ENCODE measurements around the gene CFAP90.

Gene CFAP90

GRCh38 chr5:7803937-7804336, 47.0 kb downstream of the CFAP90 start:
- Histone ChIP-seq H3K4me3 (ENCODE audit: low read depth, low read length) (no peak overlapping the region), H3K9me3 (ENCODE audit: control insufficient read depth, insufficient read depth, low read length) (no peaks in the 10 kb centered on the region), H3K36me3 (ENCODE audit: control insufficient read depth, insufficient read depth, low read length) (peaks cover 40% of the 10 kb centered on the region), H3K27me3 (ENCODE audit: control insufficient read depth, insufficient read depth, low read length) (no peaks in the 10 kb centered on the region), H3K4me1 (ENCODE audit: control insufficient read depth, insufficient read depth, low read length) (no peaks in the 10 kb centered on the region), H3K27ac (ENCODE audit: low read depth, low read length) (no peak overlapping the region), H3K9ac (ENCODE audit: low read depth, low read length) (no peak overlapping the region)

- Histone ChIP-seq H3K27ac (ENCODE audit: low read depth, low read length) (no peak overlapping the region), H3K4me1 (ENCODE audit: control insufficient read depth, insufficient read depth, low read length) (no peaks in the 10 kb centered on the region), H3K9ac (ENCODE audit: low read depth, low read length) (no peak overlapping the region), H3K9me3 (ENCODE audit: control insufficient read depth, insufficient read depth, low read length) (no peaks in the 10 kb centered on the region), H3K36me3 (ENCODE audit: control insufficient read depth, insufficient read depth, low read length) (peaks cover 37% of the 10 kb centered on the region), H3K27me3 (ENCODE audit: control insufficient read depth, insufficient read depth, low read length) (no peaks in the 10 kb centered on the region), H3K4me3 (ENCODE audit: low read depth, low read length) (no peak overlapping the region)
Measured at GRCh38 chr5:7802855-7803254, 48.1 kb downstream of the CFAP90 start.

- peaks cover 35% of the 10 kb centered on the region for H3K36me3 ChIP-seq (ENCODE audit: control insufficient read depth, insufficient read depth, low read length)
- no peaks in the 10 kb centered on the region for H3K4me1 ChIP-seq (ENCODE audit: control insufficient read depth, insufficient read depth, low read length)
- H3K27ac ChIP-seq (ENCODE audit: low read depth, low read length), result no peak overlapping the region
- no peaks in the 10 kb centered on the region for H3K9me3 ChIP-seq (ENCODE audit: control insufficient read depth, insufficient read depth, low read length)
- no peak overlapping the region for H3K4me3 ChIP-seq (ENCODE audit: low read depth, low read length)
- H3K9ac ChIP-seq (ENCODE audit: low read depth, low read length), result no peak overlapping the region
- H3K27me3 ChIP-seq (ENCODE audit: control insufficient read depth, insufficient read depth, low read length), result no peaks in the 10 kb centered on the region
Measured at GRCh38 chr5:7801891-7802614, 48.9 kb downstream of the CFAP90 start.

- Histone ChIP-seq H3K36me3 (ENCODE audit: control insufficient read depth, insufficient read depth, low read length) (peaks cover 19% of the 10 kb centered on the region), H3K9me3 (ENCODE audit: control insufficient read depth, insufficient read depth, low read length) (no peaks in the 10 kb centered on the region)
Measured at GRCh38 chr5:7795306-7795705, 55.6 kb downstream of the CFAP90 start.

GRCh38 chr5:7794823-7795222, 56.1 kb downstream of the CFAP90 start:
- no peak overlapping the region for H3K9ac ChIP-seq (ENCODE audit: low read depth, low read length)
- peaks cover 24% of the 10 kb centered on the region for H3K36me3 ChIP-seq (ENCODE audit: control insufficient read depth, insufficient read depth, low read length)
- no peaks in the 10 kb centered on the region for H3K9me3 ChIP-seq (ENCODE audit: control insufficient read depth, insufficient read depth, low read length)
- H3K27me3 ChIP-seq (ENCODE audit: control insufficient read depth, insufficient read depth, low read length), result no peaks in the 10 kb centered on the region
- H3K4me3 ChIP-seq (ENCODE audit: low read depth, low read length), result no peak overlapping the region
- no peak overlapping the region for H3K27ac ChIP-seq (ENCODE audit: low read depth, low read length)
- H3K4me1 ChIP-seq (ENCODE audit: control insufficient read depth, insufficient read depth, low read length), result peaks cover 10% of the 10 kb centered on the region

More at GRCh38 chr5:7795306-7795705, 55.6 kb downstream of the CFAP90 start:
- no peaks in the 10 kb centered on the region for H3K27me3 ChIP-seq (ENCODE audit: control insufficient read depth, insufficient read depth, low read length)
- H3K4me1 ChIP-seq (ENCODE audit: control insufficient read depth, insufficient read depth, low read length), result peaks cover 7% of the 10 kb centered on the region
- H3K4me3 ChIP-seq (ENCODE audit: low read depth, low read length), result no peak overlapping the region
- no peak overlapping the region for H3K27ac ChIP-seq (ENCODE audit: low read depth, low read length)
- H3K9ac ChIP-seq (ENCODE audit: low read depth, low read length), result no peak overlapping the region

GRCh38 chr5:7794311-7794710, 56.6 kb downstream of the CFAP90 start:
- Histone ChIP-seq H3K27ac (ENCODE audit: low read depth, low read length) (no peak overlapping the region), H3K9me3 (ENCODE audit: control insufficient read depth, insufficient read depth, low read length) (no peaks in the 10 kb centered on the region), H3K36me3 (ENCODE audit: control insufficient read depth, insufficient read depth, low read length) (peaks cover 25% of the 10 kb centered on the region), H3K27me3 (ENCODE audit: control insufficient read depth, insufficient read depth, low read length) (no peaks in the 10 kb centered on the region), H3K4me3 (ENCODE audit: low read depth, low read length) (no peak overlapping the region), H3K4me1 (ENCODE audit: control insufficient read depth, insufficient read depth, low read length) (peaks cover 10% of the 10 kb centered on the region), H3K9ac (ENCODE audit: low read depth, low read length) (no peak overlapping the region)

GRCh38 chr5:7793895-7794294, 57.0 kb downstream of the CFAP90 start:
- H3K27ac ChIP-seq (ENCODE audit: low read depth, low read length), result no peak overlapping the region
- H3K27me3 ChIP-seq (ENCODE audit: control insufficient read depth, insufficient read depth, low read length), result no peaks in the 10 kb centered on the region
- H3K4me1 ChIP-seq (ENCODE audit: control insufficient read depth, insufficient read depth, low read length), result peaks cover 10% of the 10 kb centered on the region
- peaks cover 25% of the 10 kb centered on the region for H3K36me3 ChIP-seq (ENCODE audit: control insufficient read depth, insufficient read depth, low read length)
- H3K9ac ChIP-seq (ENCODE audit: low read depth, low read length), result no peak overlapping the region
- H3K9me3 ChIP-seq (ENCODE audit: control insufficient read depth, insufficient read depth, low read length), result no peaks in the 10 kb centered on the region
- no peak overlapping the region for H3K4me3 ChIP-seq (ENCODE audit: low read depth, low read length)

GRCh38 chr5:7789567-7789966, 61.4 kb downstream of the CFAP90 start:
- Histone ChIP-seq H3K4me1 (ENCODE audit: control insufficient read depth, insufficient read depth, low read length) (peaks cover 16% of the 10 kb centered on the region), H3K4me3 (ENCODE audit: low read depth, low read length) (no peak overlapping the region), H3K36me3 (ENCODE audit: control insufficient read depth, insufficient read depth, low read length) (peaks cover 32% of the 10 kb centered on the region), H3K9ac (ENCODE audit: low read depth, low read length) (no peak overlapping the region), H3K27ac (ENCODE audit: low read depth, low read length) (no peak overlapping the region), H3K27me3 (ENCODE audit: control insufficient read depth, insufficient read depth, low read length) (no peaks in the 10 kb centered on the region), H3K9me3 (ENCODE audit: control insufficient read depth, insufficient read depth, low read length) (no peaks in the 10 kb centered on the region)

- no peaks in the 10 kb centered on the region for H3K9me3 ChIP-seq (ENCODE audit: control insufficient read depth, insufficient read depth, low read length)
- no peak overlapping the region for H3K27ac ChIP-seq (ENCODE audit: low read depth, low read length)
- H3K4me3 ChIP-seq (ENCODE audit: low read depth, low read length), result no peak overlapping the region
- H3K36me3 ChIP-seq (ENCODE audit: control insufficient read depth, insufficient read depth, low read length), result peaks cover 22% of the 10 kb centered on the region
- H3K27me3 ChIP-seq (ENCODE audit: control insufficient read depth, insufficient read depth, low read length), result no peaks in the 10 kb centered on the region
- peaks cover 23% of the 10 kb centered on the region for H3K4me1 ChIP-seq (ENCODE audit: control insufficient read depth, insufficient read depth, low read length)
- no peak overlapping the region for H3K9ac ChIP-seq (ENCODE audit: low read depth, low read length)
Measured at GRCh38 chr5:7787770-7788169, 63.2 kb downstream of the CFAP90 start.

- Histone ChIP-seq H3K4me1 (ENCODE audit: control insufficient read depth, insufficient read depth, low read length) (peaks cover 22% of the 10 kb centered on the region), H3K27me3 (ENCODE audit: control insufficient read depth, insufficient read depth, low read length) (no peaks in the 10 kb centered on the region), H3K9ac (ENCODE audit: low read depth, low read length) (no peak overlapping the region)
Measured at GRCh38 chr5:7784683-7785380, 66.1 kb downstream of the CFAP90 start.

GRCh38 chr5:7781899-7782298, 69.0 kb downstream of the CFAP90 start:
- Histone ChIP-seq H3K4me3 (ENCODE audit: low read depth, low read length) (no peak overlapping the region), H3K36me3 (ENCODE audit: control insufficient read depth, insufficient read depth, low read length) (peaks cover 9% of the 10 kb centered on the region), H3K9ac (ENCODE audit: low read depth, low read length) (no peak overlapping the region), H3K9me3 (ENCODE audit: control insufficient read depth, insufficient read depth, low read length) (no peaks in the 10 kb centered on the region), H3K27me3 (ENCODE audit: control insufficient read depth, insufficient read depth, low read length) (no peaks in the 10 kb centered on the region), H3K27ac (ENCODE audit: low read depth, low read length) (no peak overlapping the region), H3K4me1 (ENCODE audit: control insufficient read depth, insufficient read depth, low read length) (peaks cover 22% of the 10 kb centered on the region)

More at GRCh38 chr5:7784683-7785380, 66.1 kb downstream of the CFAP90 start:
- Histone ChIP-seq H3K9me3 (ENCODE audit: control insufficient read depth, insufficient read depth, low read length) (no peaks in the 10 kb centered on the region), H3K36me3 (ENCODE audit: control insufficient read depth, insufficient read depth, low read length) (peaks cover 8% of the 10 kb centered on the region), H3K4me3 (ENCODE audit: low read depth, low read length) (no peak overlapping the region), H3K27ac (ENCODE audit: low read depth, low read length) (no peak overlapping the region)

All from HUES48 (cell line).